ENCODE measurements around the gene NSRP1.
"Not testable (repeated sequence)": the region's sequence is repeated elsewhere in the genome, so short reads cannot be mapped to it uniquely, and the experiment has no call there.

The NSRP1 gene

GRCh38 chr17:30124273-30124796 is 7.7 kb downstream of the NSRP1 start:
- DNase-seq = no peak

DNA sequence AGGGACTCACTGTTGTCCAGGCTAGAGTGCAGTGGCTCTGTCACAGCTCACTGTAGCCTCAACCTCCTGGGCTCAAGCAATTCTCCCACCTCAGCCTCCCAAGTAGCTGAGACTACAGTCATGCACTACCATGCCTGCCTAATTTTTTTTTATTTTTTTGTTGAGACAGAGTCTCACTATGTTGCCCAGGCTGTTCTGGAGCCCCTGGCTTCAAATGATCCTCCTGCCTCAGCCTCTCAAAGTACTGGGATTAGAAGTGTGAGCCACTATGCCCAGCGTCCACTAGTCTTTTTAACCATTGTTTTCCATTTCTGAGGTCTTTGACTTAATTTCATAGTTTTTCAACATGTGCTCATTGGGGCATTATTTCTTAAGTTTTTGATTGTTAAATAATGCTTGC is 13.5 kb downstream of the NSRP1 start:
- DNase-seq = no peak

- DNase-seq = no peak
Observed at GRCh38 chr17:30132615-30133014, 16.0 kb downstream of the NSRP1 start.

DNA sequence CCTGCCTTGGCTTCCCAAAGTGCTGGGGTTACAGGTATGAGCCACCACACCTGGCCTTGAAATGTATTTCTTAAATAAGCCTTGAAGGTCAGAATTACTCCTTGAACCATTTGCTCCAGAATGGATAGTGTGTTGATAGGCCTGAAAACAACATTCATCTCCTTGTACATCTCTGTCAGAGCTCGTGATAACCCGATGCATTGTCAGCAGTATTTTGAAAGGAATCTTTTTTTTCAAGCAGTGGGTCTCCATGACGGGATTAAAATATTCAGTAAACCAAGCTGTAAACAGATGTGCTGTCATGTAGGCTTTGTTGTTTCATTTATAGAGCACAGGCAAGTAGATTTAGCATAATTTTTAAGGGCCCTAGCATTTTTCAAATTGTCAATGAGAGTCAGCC is 16.6 kb downstream of the NSRP1 start:
- DNase-seq = no peak

- DNase-seq = no peak
Observed at GRCh38 chr17:30134551-30134950, 17.9 kb downstream of the NSRP1 start.

DNA sequence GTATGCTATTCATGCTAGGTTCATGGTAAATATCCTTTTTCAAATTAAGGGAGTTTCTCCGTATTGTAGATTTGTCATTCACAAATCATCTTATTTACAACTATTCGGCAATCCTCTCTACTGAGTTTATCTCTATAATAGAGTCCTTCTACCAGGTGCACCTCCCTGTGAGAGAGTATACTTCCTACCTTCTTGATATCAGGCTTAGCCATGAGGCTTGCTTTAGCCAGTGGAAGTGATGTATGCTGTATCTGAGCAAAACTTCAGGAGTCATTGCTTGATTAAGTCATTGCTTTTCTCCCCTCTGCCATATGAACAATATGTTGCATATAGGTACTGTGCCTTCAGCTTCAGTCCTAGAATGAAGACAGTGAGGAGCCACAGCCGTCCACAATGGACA is 20.5 kb downstream of the NSRP1 start:
- no peak for DNase-seq

GRCh38 chr17:30147860-30148259 is 31.2 kb downstream of the NSRP1 start:
- not testable (repeated sequence) for DNase-seq

GRCh38 chr17:30148376-30148775 is 31.8 kb downstream of the NSRP1 start:
- DNase-seq = no peak

DNA sequence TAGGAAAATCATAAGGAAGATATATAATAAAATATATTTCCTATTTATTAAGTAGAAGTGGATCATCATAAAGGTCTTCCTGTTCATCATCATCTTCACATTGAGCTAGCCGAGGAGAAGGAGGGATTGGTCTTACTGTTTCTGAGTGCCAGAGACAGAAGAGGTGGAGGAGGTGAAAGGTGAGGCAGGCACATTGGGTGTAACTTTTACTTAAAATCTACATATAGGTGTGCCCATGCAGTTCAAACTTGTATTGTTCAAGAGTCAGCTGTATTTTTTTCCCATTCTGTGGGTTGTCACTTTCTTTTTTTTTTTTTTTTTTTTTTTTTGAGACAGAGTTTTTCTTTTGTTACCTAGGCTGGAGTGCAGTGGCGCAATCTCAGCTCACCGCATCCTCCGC is 34.9 kb downstream of the NSRP1 start:
- no peak for DNase-seq

DNA sequence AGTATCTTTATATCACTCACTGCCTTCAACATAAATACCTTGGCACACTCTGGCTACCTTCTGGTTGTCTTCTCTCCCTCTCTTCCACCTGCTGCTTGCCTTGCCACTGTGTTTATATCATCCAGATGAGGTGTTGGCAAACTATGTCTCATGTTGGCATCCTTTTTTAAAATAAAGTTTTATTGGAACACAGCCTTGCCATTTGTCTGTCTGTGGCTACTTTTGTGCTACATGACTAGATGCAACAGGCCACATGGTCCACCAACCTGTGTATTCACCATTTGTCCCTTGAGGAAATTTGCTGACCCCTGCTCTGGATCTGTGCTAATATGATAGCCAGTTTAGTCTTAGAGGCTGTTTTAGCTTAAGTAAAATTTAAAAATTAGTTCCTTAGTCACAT is 36.8 kb downstream of the NSRP1 start:
- DNase-seq = no peak

GRCh38 chr17:30155389-30155788 is 38.8 kb downstream of the NSRP1 start:
- DNase-seq = no peak

GRCh38 chr17:30158896-30159625 is 42.4 kb downstream of the NSRP1 start:
- DNase-seq = no peak

GRCh38 chr17:30160419-30161172 is 44.0 kb downstream of the NSRP1 start:
- DNase-seq = no peak

DNA sequence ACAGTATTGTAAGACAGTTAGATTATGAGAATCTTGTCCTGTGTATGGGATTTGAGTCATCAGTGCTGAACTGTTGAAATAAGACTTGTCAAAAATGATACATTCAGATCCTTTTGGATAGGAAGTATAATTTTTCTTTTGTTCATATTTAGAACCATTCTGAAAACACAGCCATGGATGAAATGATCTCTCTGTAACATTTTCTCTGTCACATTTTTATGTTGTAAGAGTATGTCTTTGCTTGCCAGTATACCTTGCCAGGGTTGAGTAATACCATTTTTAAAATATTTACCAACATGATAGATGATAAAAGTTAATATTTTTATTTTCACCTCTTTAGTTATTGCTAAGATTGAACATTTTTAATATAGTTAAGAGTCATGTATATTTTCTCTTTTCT is 45.0 kb downstream of the NSRP1 start:
- DNase-seq = no peak

GRCh38 chr17:30164531-30164930 is 47.9 kb downstream of the NSRP1 start:
- no peak for DNase-seq

- no peak for DNase-seq
Observed at GRCh38 chr17:30165147-30165546, 48.5 kb downstream of the NSRP1 start.

DNA sequence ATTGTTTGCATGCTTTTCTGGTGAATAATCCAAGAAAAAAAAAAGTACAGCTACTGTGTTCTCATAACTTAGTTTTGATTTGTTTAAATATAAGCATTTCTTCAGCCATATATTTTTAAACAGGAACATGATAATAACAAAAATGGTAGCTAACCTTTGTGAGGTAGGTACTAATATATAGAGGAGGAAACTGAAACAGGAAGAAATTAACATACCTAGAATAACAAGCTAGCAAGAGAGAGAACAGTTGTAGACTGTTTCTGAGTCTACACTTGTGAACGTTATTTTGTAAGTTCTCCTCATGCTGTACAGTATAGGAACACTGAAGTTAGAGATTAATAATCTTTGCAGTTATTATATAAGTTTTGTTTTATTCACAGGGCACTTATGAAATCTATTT is 49.3 kb downstream of the NSRP1 start:
- no peak for DNase-seq

DNA sequence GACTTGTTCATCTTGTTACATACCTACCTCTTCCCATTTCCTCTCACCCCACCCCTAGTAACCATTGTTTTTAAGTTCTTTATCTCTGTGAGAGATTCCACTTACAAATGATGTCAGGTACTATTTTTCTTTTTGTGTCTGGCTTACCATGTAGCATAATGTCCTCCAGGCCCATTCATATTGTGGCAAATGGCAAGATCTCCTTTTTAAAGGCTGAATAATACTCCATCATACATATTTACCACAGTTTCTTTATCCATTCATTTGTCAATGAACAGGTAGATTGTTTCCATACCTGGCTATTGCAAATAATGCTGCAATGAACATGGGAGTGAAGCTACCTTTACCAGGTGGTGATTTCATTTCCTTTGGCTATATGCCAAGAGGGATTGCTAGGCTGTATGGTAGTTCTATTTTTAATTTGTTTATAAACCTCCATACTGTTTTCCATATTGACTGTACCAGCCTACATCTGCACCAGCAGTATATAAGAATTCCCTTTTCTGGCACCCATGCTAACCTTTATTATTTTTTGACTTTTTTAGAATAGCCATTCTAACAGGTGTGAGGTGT is 53.9 kb downstream of the NSRP1 start:
- DNase-seq = peak; percentile 5

DNA sequence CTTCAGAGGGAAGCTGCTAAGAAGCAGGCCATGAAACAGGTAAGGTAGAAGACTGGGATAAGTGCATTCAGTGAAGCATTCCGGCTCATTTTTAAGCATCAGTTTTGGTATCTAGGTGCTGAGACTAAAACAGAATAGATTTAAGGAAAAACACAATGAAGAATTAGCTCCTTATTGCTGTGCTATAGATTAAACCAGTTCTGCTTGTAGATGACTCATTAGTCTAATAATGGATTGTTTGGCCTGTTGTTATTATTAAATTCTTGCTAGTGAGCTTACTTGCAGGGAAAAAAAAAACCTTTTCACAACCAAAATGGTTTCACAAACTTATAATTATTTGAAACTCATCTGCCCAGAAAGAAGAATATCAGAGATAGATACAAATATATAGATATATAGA is 55.9 kb downstream of the NSRP1 start:
- DNase-seq = no peak

GRCh38 chr17:30173649-30174048 is 57.0 kb downstream of the NSRP1 start:
- no peak for DNase-seq

DNA sequence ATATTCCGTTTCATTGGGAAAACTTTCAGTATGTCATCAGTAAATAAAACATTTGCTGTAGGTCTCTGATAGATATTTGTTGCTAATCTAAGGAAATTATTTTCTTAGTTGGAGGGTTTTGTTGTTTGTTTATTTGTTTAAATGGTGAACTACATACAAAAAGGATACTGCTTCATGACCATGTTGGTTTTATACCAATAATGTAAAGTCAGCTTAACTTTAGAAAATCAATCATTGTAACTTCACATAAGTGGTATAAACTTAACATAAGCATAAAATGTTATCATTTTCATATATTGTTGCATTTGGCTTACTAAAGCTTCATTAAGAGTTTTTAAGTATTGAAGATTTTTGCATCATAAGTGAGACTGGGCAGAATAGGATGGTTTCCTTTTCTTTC is 57.9 kb downstream of the NSRP1 start:
- DNase-seq = no peak

DNA sequence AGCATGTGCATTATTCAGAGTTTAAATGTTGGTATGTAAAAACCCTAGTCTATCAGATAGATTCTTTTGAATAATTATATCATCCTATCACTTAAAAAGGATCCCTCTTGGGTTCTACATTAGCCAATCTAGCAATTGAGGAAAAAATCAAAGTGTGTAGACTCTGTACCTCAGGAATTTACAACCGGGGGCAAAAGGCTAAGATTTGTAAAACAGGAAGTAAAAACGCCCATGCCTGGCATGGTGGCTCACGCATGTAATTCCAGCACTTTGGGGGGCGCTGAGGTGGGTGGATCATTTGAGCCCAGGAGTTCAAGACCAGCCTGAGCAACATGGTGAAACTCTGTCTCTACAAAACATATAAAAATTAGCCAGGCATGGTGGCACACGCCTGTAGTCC is 60.2 kb downstream of the NSRP1 start:
- DNase-seq = no peak

GRCh38 chr17:30186761-30187160 is 70.1 kb downstream of the NSRP1 start:
- no peak for DNase-seq

DNA sequence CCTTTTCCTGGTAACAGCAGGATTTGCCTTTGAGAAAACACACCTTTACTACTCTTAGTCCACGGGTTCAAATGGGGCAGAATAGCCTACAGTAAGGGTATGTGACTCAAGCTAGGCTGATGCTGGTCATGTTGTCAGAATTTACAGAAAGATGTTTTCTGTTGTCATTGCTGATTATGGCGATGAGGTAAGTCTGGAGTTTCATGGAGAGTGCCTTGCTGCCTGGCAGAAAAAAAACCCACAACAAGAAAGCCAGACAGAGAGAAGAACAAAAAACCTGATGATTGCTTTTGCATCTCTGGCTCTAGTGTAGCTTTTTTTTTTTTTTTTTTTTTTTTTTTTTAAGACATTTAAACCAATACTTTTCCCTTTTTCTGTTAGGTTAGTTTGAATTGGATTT is 71.0 kb downstream of the NSRP1 start:
- DNase-seq = no peak
